GM12878 (cell line): ENCODE measurements around the gene CAPSL. TPM values are rescaled to one million over a fixed set of nuclear protein-coding genes. Genes with fewer than 3 reads are reported as not detected.
A peak's percentile ranks its signal among the peaks of the same experiment; 100 is the strongest.

Experiments
- ATF3 ChIP-seq: IDR thresholded peaks from 2 replicates; pipeline ENCODE4 v1.6.1; 2011; ENCODE audit warnings: low read depth, mild to moderate bottlenecking, low read length, moderate library complexity, borderline replicate concordance; ENCODE audit errors: extremely low read depth
- BCL11A ChIP-seq: IDR thresholded peaks from 2 replicates; pipeline ENCODE4 v1.6.1; 2011; ENCODE audit warnings: low read depth, low read length
- BRCA1 ChIP-seq: IDR thresholded peaks from 2 replicates; pipeline ENCODE4 v1.6.1; 2011; ENCODE audit warnings: low read depth, low read length, improper control_type of control experiment
- CBX5 ChIP-seq: sonication (generic); IDR thresholded peaks from 2 replicates; pipeline ENCODE4 v1.6.1; 2016; ENCODE audit warnings: low read depth, moderate library complexity, mild to moderate bottlenecking, inconsistent platforms
- CHD4 ChIP-seq: fragments of 200-600 bp; sonication (generic); IDR thresholded peaks from 2 replicates; pipeline ENCODE4 v1.6.1; 2016; ENCODE audit warnings: mild to moderate bottlenecking
- CREB1 ChIP-seq: IDR thresholded peaks from 2 replicates; pipeline ENCODE4 v1.6.1; 2012; ENCODE audit warnings: low read depth, mild to moderate bottlenecking, inconsistent platforms
- ETV6 ChIP-seq, 2 experiments: fragments of 450-650 bp in 1 of 2; IDR thresholded peaks in 1 of 2; conservative IDR thresholded peaks in 1 of 2; 2 replicates each; pipeline ENCODE4 v1.6.1; 2014; ENCODE audit warnings: antibody characterized with exemption in 1 of 2, borderline replicate concordance in 1 of 2, low read depth in 1 of 2, mild to moderate bottlenecking in 1 of 2, moderate library complexity in 1 of 2
- HDAC6 ChIP-seq: fragments of 200-600 bp; sonication (generic); IDR thresholded peaks from one replicate; pipeline ENCODE4 v1.8.0; 2017; ENCODE audit warnings: antibody characterized with exemption; ENCODE audit not compliant: unreplicated experiment
- MTA2 ChIP-seq: fragments of 450-650 bp; IDR thresholded peaks from 2 replicates; pipeline ENCODE4 v1.6.1; 2016; ENCODE audit warnings: low read depth, mild to moderate bottlenecking, moderate library complexity
- NBN ChIP-seq: fragments of 450-650 bp; IDR thresholded peaks from 2 replicates; pipeline ENCODE4 v1.6.1; 2016
- NFYB ChIP-seq: IDR thresholded peaks from 2 replicates; pipeline ENCODE4 v1.6.1; 2011; ENCODE audit warnings: low read depth, mild to moderate bottlenecking, low read length, improper control_type of control experiment, moderate library complexity; ENCODE audit not compliant: insufficient read depth
- PAX5 ChIP-seq: IDR thresholded peaks from 2 replicates; pipeline ENCODE4 v1.6.1; 2011; ENCODE audit warnings: low read depth, low read length, borderline replicate concordance
- RBBP5 ChIP-seq: fragments of 200-600 bp; sonication (generic); conservative IDR thresholded peaks from 2 replicates; pipeline ENCODE4 v1.6.1; 2016
- RUNX3 ChIP-seq: IDR thresholded peaks from 2 replicates; pipeline ENCODE4 v1.6.1; 2012; ENCODE audit warnings: low read length, inconsistent platforms
- SKIL ChIP-seq: fragments of 450-650 bp; IDR thresholded peaks from 2 replicates; pipeline ENCODE4 v1.6.1; 2017; ENCODE audit warnings: mild to moderate bottlenecking, low read depth, inconsistent platforms; ENCODE audit not compliant: poor library complexity, severe bottlenecking
- SMAD1 ChIP-seq: fragments of 450-650 bp; IDR thresholded peaks from 2 replicates; pipeline ENCODE4 v1.6.1; 2018; ENCODE audit warnings: mild to moderate bottlenecking, low read depth; ENCODE audit not compliant: partially characterized antibody
- STAT1 ChIP-seq: fragments of 450-650 bp; conservative IDR thresholded peaks from 2 replicates; pipeline ENCODE4 v1.6.1; 2014; ENCODE audit warnings: antibody characterized with exemption, mild to moderate bottlenecking
- USF2 ChIP-seq: IDR thresholded peaks from 2 replicates; pipeline ENCODE4 v1.6.1; 2011; ENCODE audit warnings: low read depth, low read length, improper control_type of control experiment, borderline replicate concordance
- ZZZ3 ChIP-seq: IDR thresholded peaks from 2 replicates; pipeline ENCODE4 v1.6.1; 2011; ENCODE audit warnings: low read depth; ENCODE audit not compliant: control insufficient read depth, insufficient read length
- polyA plus RNA-seq, 11 experiments: library from polyadenylated mRNA; depleted of rRNA in 4 of 11; unstranded in 6 of 11; stranded (reverse) in 5 of 11; fragments of >200 nt; fragmentation: Nextera tagmentation in 4 of 11; fragmentation: Illumina TruSeq in 1 of 11; extraction: Ambion mirVana in 4 of 11; extraction: Trizol in 1 of 11; gene quantifications; 1 replicate in 1 of 11; 2 replicates in 10 of 11; pipeline versions ENCODE4 v1.2.1 to v1.2.3, GENCODE V29; 2011 to 2016; ENCODE audit warnings: inconsistent platforms in 2 of 11, missing spikeins in 2 of 11, low read depth in 1 of 11
- total RNA-seq, 4 experiments: library from RNA; depleted of rRNA in 3 of 4; stranded (reverse); fragments of >200 nt in 3 of 4; fragmentation: Illumina TruSeq in 1 of 4; extraction: Trizol in 1 of 4; gene quantifications; 2 replicates each; pipeline versions ENCODE4 v1.2.1 to v1.2.3, GENCODE V29; 2013 to 2021
- TF ChIP-seq, protein P1 (sequence below): fragments of 450-650 bp; formaldehyde crosslinking; IDR thresholded peaks from 2 replicates; pipeline ENCODE4 v1.5.0; 2022; ENCODE audit warnings: mild to moderate bottlenecking, missing genetic modification characterization
- TF ChIP-seq, protein P2 (sequence below): fragments of 450-650 bp; IDR thresholded peaks from 2 replicates; pipeline ENCODE4 v1.6.1; 2016; ENCODE audit warnings: mild to moderate bottlenecking

The CAPSL gene
- total and polyA plus RNA-seq, 10 of the 15 experiments (the other 5 are each of a cell fraction or from before 2014, with no cell fraction given), result 0.19 to 0.57 (median 0.20) TPM; not detected in 7

DNA sequence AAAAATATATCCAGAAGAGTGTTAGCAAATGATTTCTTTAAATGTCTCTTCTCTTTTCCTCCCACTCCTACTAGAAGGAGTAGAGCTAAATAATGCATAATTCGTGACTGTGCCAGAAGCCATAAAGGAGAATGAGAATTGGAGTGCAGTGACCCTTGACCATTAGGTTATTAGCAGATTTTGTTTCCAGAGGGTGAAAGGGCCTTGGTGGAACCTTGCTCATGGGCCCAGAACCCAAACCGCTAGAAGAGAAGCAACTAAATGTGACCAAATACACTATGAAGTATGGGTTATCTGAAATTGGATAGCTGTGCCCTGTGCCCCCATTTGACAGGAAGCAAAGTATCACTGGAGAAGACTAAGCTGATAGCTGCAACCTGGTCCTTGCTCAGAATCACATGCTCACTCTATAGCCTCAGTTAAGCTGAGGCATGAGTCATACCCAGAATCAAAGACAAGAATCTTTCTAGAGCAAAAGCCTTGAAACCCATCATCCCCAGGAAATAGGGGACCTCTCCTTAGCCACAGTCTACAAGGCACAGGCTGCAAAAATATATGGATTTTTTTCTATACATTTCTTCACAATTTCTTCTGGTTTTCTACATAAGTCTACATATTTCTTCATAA, 36.3 kb downstream of the CAPSL start (continued):
- TF ChIP-seq RUNX3 (peak; percentile 58), PAX5 (no peak; the same call in 1 of the 2 replicates), RBBP5 (no peak), BCL11A (no peak), CHD4 (no peak), MTA2 (no peak), SKIL (peak; percentile 22), USF2 (no peak; the same call in 1 of the 2 replicates), ETV6 (conservative IDR thresholded peaks at IDR 0.05 in 1 of 2, IDR thresholded peaks at IDR 0.05 in 1 of 2; ENCODE audit: borderline replicate concordance in 1 of 2, low read depth in 1 of 2) (peak in 1 of 2 experiments; percentile 49; a peak in 1 of 4 replicates), CREB1 (0 out of 2 replicates have a peak, but pooled peaks have one; percentile 28), HDAC6 (no peak), ZZZ3 (no peak), NBN (peak; percentile 50; the same call in 1 of the 2 replicates), STAT1 (no peak), SMAD1 (no peak), BRCA1 (no peak), ATF3 (peak; percentile 12; the same call in 1 of the 2 replicates), NFYB (0 out of 2 replicates have a peak, but pooled peaks have one; percentile 11), CBX5 (no peak)
- TF ChIP-seq, protein P1, sequence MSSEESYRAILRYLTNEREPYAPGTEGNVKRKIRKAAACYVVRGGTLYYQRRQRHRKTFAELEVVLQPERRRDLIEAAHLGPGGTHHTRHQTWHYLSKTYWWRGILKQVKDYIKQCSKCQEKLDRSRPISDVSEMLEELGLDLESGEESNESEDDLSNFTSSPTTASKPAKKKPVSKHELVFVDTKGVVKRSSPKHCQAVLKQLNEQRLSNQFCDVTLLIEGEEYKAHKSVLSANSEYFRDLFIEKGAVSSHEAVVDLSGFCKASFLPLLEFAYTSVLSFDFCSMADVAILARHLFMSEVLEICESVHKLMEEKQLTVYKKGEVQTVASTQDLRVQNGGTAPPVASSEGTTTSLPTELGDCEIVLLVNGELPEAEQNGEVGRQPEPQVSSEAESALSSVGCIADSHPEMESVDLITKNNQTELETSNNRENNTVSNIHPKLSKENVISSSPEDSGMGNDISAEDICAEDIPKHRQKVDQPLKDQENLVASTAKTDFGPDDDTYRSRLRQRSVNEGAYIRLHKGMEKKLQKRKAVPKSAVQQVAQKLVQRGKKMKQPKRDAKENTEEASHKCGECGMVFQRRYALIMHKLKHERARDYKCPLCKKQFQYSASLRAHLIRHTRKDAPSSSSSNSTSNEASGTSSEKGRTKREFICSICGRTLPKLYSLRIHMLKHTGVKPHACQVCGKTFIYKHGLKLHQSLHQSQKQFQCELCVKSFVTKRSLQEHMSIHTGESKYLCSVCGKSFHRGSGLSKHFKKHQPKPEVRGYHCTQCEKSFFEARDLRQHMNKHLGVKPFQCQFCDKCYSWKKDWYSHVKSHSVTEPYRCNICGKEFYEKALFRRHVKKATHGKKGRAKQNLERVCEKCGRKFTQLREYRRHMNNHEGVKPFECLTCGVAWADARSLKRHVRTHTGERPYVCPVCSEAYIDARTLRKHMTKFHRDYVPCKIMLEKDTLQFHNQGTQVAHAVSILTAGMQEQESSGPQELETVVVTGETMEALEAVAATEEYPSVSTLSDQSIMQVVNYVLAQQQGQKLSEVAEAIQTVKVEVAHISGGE (CRISPR knock-in tag), result no peak
- TF ChIP-seq, protein P2, sequence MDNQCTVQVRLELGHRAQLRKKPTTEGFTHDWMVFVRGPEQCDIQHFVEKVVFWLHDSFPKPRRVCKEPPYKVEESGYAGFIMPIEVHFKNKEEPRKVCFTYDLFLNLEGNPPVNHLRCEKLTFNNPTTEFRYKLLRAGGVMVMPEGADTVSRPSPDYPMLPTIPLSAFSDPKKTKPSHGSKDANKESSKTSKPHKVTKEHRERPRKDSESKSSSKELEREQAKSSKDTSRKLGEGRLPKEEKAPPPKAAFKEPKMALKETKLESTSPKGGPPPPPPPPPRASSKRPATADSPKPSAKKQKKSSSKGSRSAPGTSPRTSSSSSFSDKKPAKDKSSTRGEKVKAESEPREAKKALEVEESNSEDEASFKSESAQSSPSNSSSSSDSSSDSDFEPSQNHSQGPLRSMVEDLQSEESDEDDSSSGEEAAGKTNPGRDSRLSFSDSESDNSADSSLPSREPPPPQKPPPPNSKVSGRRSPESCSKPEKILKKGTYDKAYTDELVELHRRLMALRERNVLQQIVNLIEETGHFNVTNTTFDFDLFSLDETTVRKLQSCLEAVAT, result no peak
